Panc1 (cell line): ENCODE measurements around the gene PITRM1. TPM values are rescaled to one million over a fixed set of nuclear protein-coding genes. Genes with fewer than 3 reads are reported as not detected.

Source experiments
- ATAC-seq: fragments of 200-7000 bp; cut with Tn5 transposase; 2 replicates; pipeline ENCODE4 v1.9.1; 2020; ENCODE audit warnings: mild to moderate bottlenecking, moderate library complexity
- BruUV-seq: library from RNA; stranded (reverse); fragments of 400-500 nt; replicated peaks from 2 replicates; lab custom pipeline; 2021; lab: Mats Ljungman, UMichigan
- CTCF ChIA-PET: fragments of 300-600 bp; sonication (Branson Sonifier 250); formaldehyde crosslinking; loops from one replicate; lab custom pipeline; 2022; ENCODE audit warnings: antibody characterized with exemption; lab: Charles Lee
- POLR2A ChIA-PET: fragments of 300-600 bp; sonication (Branson Sonifier 250); formaldehyde crosslinking; loops from one replicate; lab custom pipeline; 2022; ENCODE audit warnings: antibody characterized with exemption; lab: Charles Lee
- DNase-seq: peaks from one replicate; pipeline ENCODE4 v3.0.0-alpha.2; 2010; ENCODE audit warnings: low read depth, low spot score
- H3K27ac ChIP-seq: 2 replicates; pipeline ENCODE4 v1.5.1; 2011; ENCODE audit warnings: mild to moderate bottlenecking, low read length, inconsistent platforms
- H3K27me3 ChIP-seq: fragments of 200-500 bp; sonication (Bioruptor generic); 2 replicates; pipeline ENCODE4 v1.6.0; 2014; ENCODE audit warnings: low read length, inconsistent platforms; ENCODE audit not compliant: control insufficient read depth, insufficient read depth
- H3K36me3 ChIP-seq: fragments of 200-500 bp; sonication (Bioruptor generic); 2 replicates; pipeline ENCODE4 v1.5.1; 2014; ENCODE audit warnings: inconsistent platforms, mild to moderate bottlenecking, low read length, moderate library complexity; ENCODE audit not compliant: control insufficient read depth, insufficient read depth
- H3K4me1 ChIP-seq: 2 replicates; pipeline ENCODE4 v1.5.1; 2011; ENCODE audit warnings: inconsistent platforms, mild to moderate bottlenecking, low read length, moderate library complexity; ENCODE audit not compliant: control insufficient read depth, insufficient read depth
- H3K4me3 ChIP-seq, 2 experiments: 2 replicates each; pipeline ENCODE4 v1.5.1; 2011 to 2012; ENCODE audit warnings: low read depth in 2 of 2, low read length in 2 of 2, mild to moderate bottlenecking in 2 of 2, inconsistent platforms in 1 of 2, moderate library complexity in 1 of 2
- H3K9me3 ChIP-seq: fragments of 200-500 bp; sonication (Bioruptor generic); 2 replicates; pipeline ENCODE4 v1.5.1; 2014; ENCODE audit warnings: low read depth, mild to moderate bottlenecking, inconsistent platforms, low read length, moderate library complexity; ENCODE audit not compliant: control insufficient read depth, insufficient read depth
- CTCF ChIP-seq: fragments of 450-650 bp; IDR thresholded peaks from 2 replicates; pipeline ENCODE4 v1.5.1; 2017; ENCODE audit warnings: mild to moderate bottlenecking
- POLR2AphosphoS5 ChIP-seq: IDR thresholded peaks from 2 replicates; pipeline ENCODE4 v1.6.1; 2012; ENCODE audit warnings: mild to moderate bottlenecking, low read depth, low read length, moderate library complexity
- REST ChIP-seq, 2 experiments: IDR thresholded peaks; 2 replicates each; pipeline ENCODE4 v1.6.1; 2011 to 2012; ENCODE audit warnings: low read depth in 2 of 2, control low read depth in 1 of 2, low read length in 1 of 2, mild to moderate bottlenecking in 1 of 2, moderate library complexity in 1 of 2; ENCODE audit not compliant: insufficient read depth in 1 of 2
- SIN3A ChIP-seq: IDR thresholded peaks from 2 replicates; pipeline ENCODE4 v1.6.1; 2012; ENCODE audit warnings: low read depth, mild to moderate bottlenecking, low read length, moderate library complexity, borderline replicate concordance; ENCODE audit not compliant: insufficient read depth
- TCF7L2 ChIP-seq: IDR thresholded peaks from 2 replicates; pipeline ENCODE4 v1.6.1; 2011; ENCODE audit warnings: mild to moderate bottlenecking, low read depth, low read length, inconsistent platforms
- in situ Hi-C: cut with HindIII; loops from 2 replicates; pipeline ENCODE4 v1.10.0; 2016; ENCODE audit warnings: low sequenced_read_pairs, low pct_unique_long_range_greater_than_20kb
- intact Hi-C: fragments of 100-400 bp; cut with micrococcal nuclease; formaldehyde crosslinking; loops from one replicate; pipeline ENCODE4 v1.10.0; 2022; ENCODE audit not compliant: unreplicated experiment
- total RNA-seq: library from RNA; stranded (reverse); gene quantifications from one replicate; pipeline ENCODE4 v1.2.1, GENCODE V29; 2021; ENCODE audit not compliant: unreplicated experiment

Gene PITRM1
- total RNA-seq, 1 experiment from 2014 or later = 63.5 TPM

GRCh38 chr10:3104251-3104918, 68.2 kb downstream of the PITRM1 start:
- DNase-seq (no peak), ATAC-seq (0 out of 2 replicates have a peak, but pooled peaks have one; percentile 13)
- Histone ChIP-seq H3K9me3 (no peaks in the 10 kb centered on the region), H3K4me1 (no peaks in the 10 kb centered on the region), H3K36me3 (peaks cover 10% of the 10 kb centered on the region), H3K27me3 (no peaks in the 10 kb centered on the region), H3K27ac (no peak overlapping the region), H3K4me3 (no peak overlapping the region)
- ChIA-PET CTCF (no interaction called here), POLR2A (no interaction called here)
- in situ Hi-C loops = no loop called here
- intact Hi-C loops = no loop called here
- no TSS peak for BruUV-seq
- TF ChIP-seq CTCF = no peak
- TF ChIP-seq TCF7L2 = no peak
- TF ChIP-seq REST (IDR thresholded peaks at IDR 0.05; ENCODE audit: insufficient read depth in 1 of 2, low read depth in 2 of 2, low read length in 1 of 2) = no peak

- Histone ChIP-seq H3K4me3 (no peak overlapping the region), H3K27ac (no peak overlapping the region), H3K36me3 (peaks cover 11% of the 10 kb centered on the region), H3K27me3 (no peaks in the 10 kb centered on the region), H3K9me3 (no peaks in the 10 kb centered on the region), H3K4me1 (no peaks in the 10 kb centered on the region)
- BruUV-seq = no TSS peak
- intact Hi-C loops = no loop called here
- in situ Hi-C loops = no loop called here
- ChIA-PET POLR2A (no interaction called here), CTCF (no interaction called here)
- no peak for TF ChIP-seq SIN3A
- TF ChIP-seq CTCF = no peak
- TF ChIP-seq POLR2AphosphoS5 = no peak
- TF ChIP-seq TCF7L2 = no peak
- TF ChIP-seq REST (IDR thresholded peaks at IDR 0.05; ENCODE audit: insufficient read depth in 1 of 2, low read depth in 2 of 2, low read length in 1 of 2) = no peak
- ATAC-seq = no peak
- DNase-seq = no peak
Measured at GRCh38 chr10:3103646-3104045, 68.9 kb downstream of the PITRM1 start.
